IMR-90 (cell line): ENCODE measurements around the gene SYT10. TPM values are rescaled to one million over a fixed set of nuclear protein-coding genes. Genes with fewer than 3 reads are reported as not detected.

Source experiments
- ATAC-seq: fragments of 200-7000 bp; cut with Tn5 transposase; 2 replicates; pipeline ENCODE4 v1.9.1; 2020; ENCODE audit warnings: low read depth, mild to moderate bottlenecking, moderate library complexity
- BruUV-seq: library from RNA; stranded (reverse); fragments of 400-500 nt; replicated peaks from 2 replicates; lab custom pipeline; 2021; lab: Mats Ljungman, UMichigan
- CTCF ChIA-PET: fragments of 300-600 bp; formaldehyde crosslinking; extraction: SDS; loops from one replicate; lab custom pipeline; 2021; ENCODE audit warnings: antibody characterized with exemption; lab: Yijun Ruan, JAX
- POLR2A ChIA-PET: fragments of 300-600 bp; sonication (Branson Sonifier 250); formaldehyde crosslinking; loops from one replicate; lab custom pipeline; 2022; ENCODE audit warnings: antibody characterized with exemption; ENCODE audit not compliant: unreplicated experiment; lab: Charles Lee
- DNase-seq: peaks from one replicate; pipeline ENCODE4 v3.0.0; 2013
- H2AFZ ChIP-seq: replicated peaks from 2 replicates; pipeline ENCODE3; 2013; ENCODE audit warnings: low read length, mild to moderate bottlenecking; ENCODE audit not compliant: poor library complexity
- H2AK5ac ChIP-seq: 2 replicates; pipeline ENCODE4 v1.6.1; 2013; ENCODE audit warnings: low read depth, low read length, inconsistent platforms
- H2AK9ac ChIP-seq: replicated peaks from 2 replicates; pipeline ENCODE3; 2013; ENCODE audit warnings: mild to moderate bottlenecking, low read depth, low read length, moderate library complexity; ENCODE audit not compliant: poor library complexity
- H2BK120ac ChIP-seq: 2 replicates; pipeline ENCODE4 v1.6.1; 2013; ENCODE audit warnings: low read depth, low read length, inconsistent platforms
- H2BK15ac ChIP-seq: 3 replicates; pipeline ENCODE4 v1.6.1; 2013; ENCODE audit warnings: low read depth, low read length, inconsistent platforms
- H2BK20ac ChIP-seq: 2 replicates; pipeline ENCODE4 v1.6.1; 2013; ENCODE audit warnings: low read depth, mild to moderate bottlenecking, inconsistent platforms, low read length, moderate library complexity
- H2BK5ac ChIP-seq: 2 replicates; pipeline ENCODE4 v1.6.1; 2013; ENCODE audit warnings: mild to moderate bottlenecking, low read depth, low read length, inconsistent platforms; ENCODE audit not compliant: poor library complexity, severe bottlenecking
- H3K14ac ChIP-seq: replicated peaks from 2 replicates; pipeline ENCODE4 v1.6.1; 2013; ENCODE audit warnings: low read depth, low read length, inconsistent platforms
- H3K18ac ChIP-seq: 2 replicates; pipeline ENCODE4 v1.6.1; 2013; ENCODE audit warnings: low read depth, low read length, control low read depth
- H3K23ac ChIP-seq: 2 replicates; pipeline ENCODE4 v1.6.1; 2013; ENCODE audit warnings: low read depth, low read length, inconsistent platforms
- H3K27ac ChIP-seq: 2 replicates; pipeline ENCODE4 v1.5.1; 2013; ENCODE audit warnings: mild to moderate bottlenecking, control low read depth, low read length; ENCODE audit not compliant: insufficient read depth
- H3K27me3 ChIP-seq: 2 replicates; pipeline ENCODE4 v1.6.1; 2013; ENCODE audit warnings: low read length; ENCODE audit not compliant: control insufficient read depth, insufficient read depth
- H3K36me3 ChIP-seq: 2 replicates; pipeline ENCODE4 v1.6.1; 2013; ENCODE audit warnings: low read length, mixed read lengths; ENCODE audit not compliant: control insufficient read depth, insufficient read depth
- H3K4ac ChIP-seq: 2 replicates; pipeline ENCODE4 v1.6.1; 2013; ENCODE audit warnings: low read depth, low read length, inconsistent platforms
- H3K4me1 ChIP-seq: 2 replicates; pipeline ENCODE4 v1.6.1; 2013; ENCODE audit warnings: low read length, mixed read lengths; ENCODE audit not compliant: control insufficient read depth, insufficient read depth
- H3K4me2 ChIP-seq: 2 replicates; pipeline ENCODE4 v1.6.1; 2013; ENCODE audit warnings: low read depth, mild to moderate bottlenecking, control low read depth, low read length, moderate library complexity
- H3K4me3 ChIP-seq: 2 replicates; pipeline ENCODE4 v1.5.1; 2013; ENCODE audit warnings: low read depth, mild to moderate bottlenecking, control low read depth, low read length, moderate library complexity; ENCODE audit not compliant: insufficient read depth
- H3K56ac ChIP-seq: 2 replicates; pipeline ENCODE4 v1.6.1; 2013; ENCODE audit warnings: low read length, inconsistent platforms; ENCODE audit not compliant: insufficient read depth; ENCODE audit errors: extremely low read depth
- H3K79me1 ChIP-seq, 2 experiments: 2 replicates each; pipeline ENCODE4 v1.6.1; 2013; ENCODE audit warnings: low read length in 2 of 2, inconsistent platforms in 1 of 2, low read depth in 1 of 2
- H3K9ac ChIP-seq: 2 replicates; pipeline ENCODE4 v1.6.1; 2013; ENCODE audit warnings: low read depth, low read length, control low read depth
- H3K9me1 ChIP-seq: 2 replicates; pipeline ENCODE4 v1.6.1; 2013; ENCODE audit warnings: low read length, inconsistent platforms; ENCODE audit not compliant: insufficient read depth
- H3K9me3 ChIP-seq: 2 replicates; pipeline ENCODE4 v1.6.1; 2013; ENCODE audit warnings: low read length; ENCODE audit not compliant: control insufficient read depth, insufficient read depth
- H4K20me1 ChIP-seq: 2 replicates; pipeline ENCODE4 v1.6.1; 2013; ENCODE audit warnings: low read length, inconsistent platforms; ENCODE audit not compliant: insufficient read depth
- H4K5ac ChIP-seq: 2 replicates; pipeline ENCODE4 v1.6.1; 2013; ENCODE audit warnings: mild to moderate bottlenecking, low read depth, low read length, control low read depth
- H4K8ac ChIP-seq, 2 experiments: 2 replicates each; pipeline ENCODE4 v1.6.1; 2013; ENCODE audit warnings: low read depth in 2 of 2, low read length in 2 of 2, control low read depth in 1 of 2, inconsistent platforms in 1 of 2
- H4K91ac ChIP-seq: 2 replicates; pipeline ENCODE4 v1.6.1; 2013; ENCODE audit warnings: low read depth, low read length, inconsistent platforms; ENCODE audit not compliant: insufficient read depth
- BHLHE40 ChIP-seq: fragments of 150-350 bp; IDR thresholded peaks from 2 replicates; pipeline ENCODE4 v1.6.1; 2016; ENCODE audit warnings: mild to moderate bottlenecking, low read depth, low read length
- CEBPB ChIP-seq: IDR thresholded peaks from 2 replicates; pipeline ENCODE4 v1.6.1; 2012; ENCODE audit warnings: low read depth, low read length, improper control_type of control experiment
- CHD1 ChIP-seq: IDR thresholded peaks from 2 replicates; pipeline ENCODE4 v1.6.1; 2012; ENCODE audit warnings: low read depth, low read length, improper control_type of control experiment
- FOS ChIP-seq: fragments of 150-350 bp; IDR thresholded peaks from 2 replicates; pipeline ENCODE4 v1.6.1; 2016; ENCODE audit warnings: low read depth, low read length
- MAFK ChIP-seq: IDR thresholded peaks from 2 replicates; pipeline ENCODE4 v1.6.1; 2012; ENCODE audit warnings: low read depth, low read length, improper control_type of control experiment
- MAZ ChIP-seq: IDR thresholded peaks from 2 replicates; pipeline ENCODE4 v1.6.1; 2012; ENCODE audit warnings: low read depth, mild to moderate bottlenecking, low read length, improper control_type of control experiment, moderate library complexity, borderline replicate concordance
- MXI1 ChIP-seq: IDR thresholded peaks from 2 replicates; pipeline ENCODE4 v1.6.1; 2012; ENCODE audit warnings: low read depth, mild to moderate bottlenecking, low read length, moderate library complexity, borderline replicate concordance
- NFE2L2 ChIP-seq: fragments of 150-350 bp; IDR thresholded peaks from 2 replicates; pipeline ENCODE4 v1.6.1; 2016; ENCODE audit warnings: low read depth, mild to moderate bottlenecking, low read length
- POLR2A ChIP-seq: IDR thresholded peaks from 2 replicates; pipeline ENCODE4 v1.6.1; 2012; ENCODE audit warnings: mild to moderate bottlenecking, low read depth, low read length
- RAD21 ChIP-seq: IDR thresholded peaks from 2 replicates; pipeline ENCODE4 v1.6.1; 2012; ENCODE audit warnings: low read length, improper control_type of control experiment
- RCOR1 ChIP-seq: IDR thresholded peaks from 2 replicates; pipeline ENCODE4 v1.6.1; 2012; ENCODE audit warnings: mild to moderate bottlenecking, low read length, improper control_type of control experiment; ENCODE audit not compliant: insufficient replicate concordance
- RFX5 ChIP-seq: IDR thresholded peaks from 2 replicates; pipeline ENCODE4 v1.8.0; 2012; ENCODE audit warnings: low read depth, mild to moderate bottlenecking, low read length, moderate library complexity
- SMC3 ChIP-seq: fragments of 150-350 bp; IDR thresholded peaks from 2 replicates; pipeline ENCODE4 v1.6.1; 2016; ENCODE audit warnings: low read depth, mild to moderate bottlenecking, antibody characterized with exemption, low read length, moderate library complexity
- WGBS, 2 experiments: methylation state at CpG; one replicate each; pipeline versions ENCODE4 v1.1.5 to v1.1.7; 2013; ENCODE audit warnings: missing lambda C conversion rate in 2 of 2; ENCODE audit not compliant: insufficient read length in 1 of 2; ENCODE audit errors: extremely low coverage in 2 of 2; 5-methylcytosine and 5-hydroxymethylcytosine counted together
- dilution Hi-C: fragments of 300-500 bp; cut with HindIII; formaldehyde crosslinking; loops from one replicate; pipeline ENCODE4 v1.14.3; 2018; ENCODE audit warnings: low sequenced_read_pairs; ENCODE audit not compliant: unreplicated experiment
- in situ Hi-C: fragments of 300-500 bp; cut with MboI; formaldehyde crosslinking; loops from 3 replicates; pipeline ENCODE4 v1.14.3; 2019; ENCODE audit warnings: low sequenced_read_pairs, inconsistent platforms, mixed read lengths
- intact Hi-C: fragments of 100-400 bp; cut with micrococcal nuclease; formaldehyde crosslinking; loops from 2 replicates; pipeline ENCODE4 v1.10.0; 2022
- polyA plus RNA-seq, 3 experiments: library from polyadenylated mRNA; depleted of rRNA; stranded (reverse); fragments of >200 nt; gene quantifications; 2 replicates each; pipeline ENCODE4 v1.2.3, GENCODE V29; 2012; ENCODE audit warnings: low replicate concordance in 1 of 3
- total RNA-seq: library from RNA; depleted of rRNA; stranded (reverse); fragments of >200 nt; gene quantifications from 2 replicates; pipeline ENCODE4 v1.2.3, GENCODE V29; 2012
- TF ChIP-seq, protein P1 (sequence below): conservative IDR thresholded peaks from 2 replicates; pipeline ENCODE4 v1.5.1; 2012; ENCODE audit warnings: mild to moderate bottlenecking, low read depth, low read length, improper control_type of control experiment
- TF ChIP-seq, protein P2 (sequence below): fragments of 150-350 bp; IDR thresholded peaks from 2 replicates; pipeline ENCODE4 v1.6.1; 2016; ENCODE audit warnings: low read depth, mild to moderate bottlenecking, low read length, moderate library complexity, borderline replicate concordance
- TF ChIP-seq, protein P3 (sequence below): fragments of 150-350 bp; IDR thresholded peaks from 2 replicates; pipeline ENCODE4 v1.6.1; 2017; ENCODE audit warnings: mild to moderate bottlenecking, antibody characterized with exemption, low read length, low read depth

The SYT10 gene
- total and polyA plus RNA-seq, 2 of the 4 experiments (the other 2 are of a cell fraction): not detected

DNA sequence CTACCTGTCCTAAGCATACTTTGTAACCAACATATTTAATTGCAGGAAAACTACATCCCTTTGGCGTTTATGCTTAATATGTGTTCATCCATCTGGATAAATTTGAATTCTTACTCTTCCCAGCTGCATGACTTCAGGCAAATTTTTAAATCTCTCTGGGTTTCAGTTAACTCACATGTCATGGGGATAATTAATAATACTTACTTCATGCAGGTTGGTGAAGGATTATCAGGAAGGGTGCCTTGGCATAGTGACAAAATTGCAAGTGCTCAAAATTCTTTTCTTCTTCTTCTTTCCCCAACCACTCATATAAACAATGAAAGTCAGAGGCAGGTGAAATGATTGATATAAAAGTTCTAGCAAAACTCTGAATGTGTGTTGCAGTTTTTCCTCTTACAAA, 15.9 kb downstream of the SYT10 start:
- no peak overlapping the region for H3K4me2 ChIP-seq
- CTCF ChIA-PET: no interaction called here
- no peak overlapping the region for H2BK120ac ChIP-seq
- H2BK15ac ChIP-seq: no peak overlapping the region
- H2AK9ac ChIP-seq: no peak overlapping the region
- no peak overlapping the region for H3K4me3 ChIP-seq
- DNase-seq: no peak
- intact Hi-C loops: no loop called here
- H3K23ac ChIP-seq: no peak overlapping the region
- H3K56ac ChIP-seq: no peak overlapping the region
- H2BK20ac ChIP-seq: no peak overlapping the region
- no peaks in the 10 kb centered on the region for H3K27me3 ChIP-seq
- BruUV-seq: no TSS peak
- H3K4ac ChIP-seq: no peak overlapping the region
- H3K79me1 ChIP-seq: no peaks in the 10 kb centered on the region
- H3K27ac ChIP-seq: no peak overlapping the region
- H4K91ac ChIP-seq: no peak overlapping the region
- H4K8ac ChIP-seq: no peak overlapping the region
- no peaks in the 10 kb centered on the region for H3K4me1 ChIP-seq
- H4K5ac ChIP-seq: no peak overlapping the region
- no peak overlapping the region for H3K18ac ChIP-seq
- H2BK5ac ChIP-seq: no peak overlapping the region
- no peaks in the 10 kb centered on the region for H4K20me1 ChIP-seq
- H3K36me3 ChIP-seq: no peaks in the 10 kb centered on the region
- H2AFZ ChIP-seq: no peak overlapping the region
- no peak overlapping the region for H3K9ac ChIP-seq
- dilution Hi-C loops: no loop called here
- TF ChIP-seq BHLHE40: no peak
- TF ChIP-seq RFX5: no peak
- no peak for TF ChIP-seq MAZ
- no peak for TF ChIP-seq CHD1
- no peak for TF ChIP-seq MXI1
- TF ChIP-seq CEBPB: no peak
- TF ChIP-seq SMC3: no peak
- no peak for TF ChIP-seq RCOR1
- TF ChIP-seq, protein P1, sequence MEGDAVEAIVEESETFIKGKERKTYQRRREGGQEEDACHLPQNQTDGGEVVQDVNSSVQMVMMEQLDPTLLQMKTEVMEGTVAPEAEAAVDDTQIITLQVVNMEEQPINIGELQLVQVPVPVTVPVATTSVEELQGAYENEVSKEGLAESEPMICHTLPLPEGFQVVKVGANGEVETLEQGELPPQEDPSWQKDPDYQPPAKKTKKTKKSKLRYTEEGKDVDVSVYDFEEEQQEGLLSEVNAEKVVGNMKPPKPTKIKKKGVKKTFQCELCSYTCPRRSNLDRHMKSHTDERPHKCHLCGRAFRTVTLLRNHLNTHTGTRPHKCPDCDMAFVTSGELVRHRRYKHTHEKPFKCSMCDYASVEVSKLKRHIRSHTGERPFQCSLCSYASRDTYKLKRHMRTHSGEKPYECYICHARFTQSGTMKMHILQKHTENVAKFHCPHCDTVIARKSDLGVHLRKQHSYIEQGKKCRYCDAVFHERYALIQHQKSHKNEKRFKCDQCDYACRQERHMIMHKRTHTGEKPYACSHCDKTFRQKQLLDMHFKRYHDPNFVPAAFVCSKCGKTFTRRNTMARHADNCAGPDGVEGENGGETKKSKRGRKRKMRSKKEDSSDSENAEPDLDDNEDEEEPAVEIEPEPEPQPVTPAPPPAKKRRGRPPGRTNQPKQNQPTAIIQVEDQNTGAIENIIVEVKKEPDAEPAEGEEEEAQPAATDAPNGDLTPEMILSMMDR: no peak
- no peak for TF ChIP-seq MAFK
- TF ChIP-seq NFE2L2: no peak
- TF ChIP-seq FOS: no peak
- TF ChIP-seq RAD21: no peak
- TF ChIP-seq, protein P2, sequence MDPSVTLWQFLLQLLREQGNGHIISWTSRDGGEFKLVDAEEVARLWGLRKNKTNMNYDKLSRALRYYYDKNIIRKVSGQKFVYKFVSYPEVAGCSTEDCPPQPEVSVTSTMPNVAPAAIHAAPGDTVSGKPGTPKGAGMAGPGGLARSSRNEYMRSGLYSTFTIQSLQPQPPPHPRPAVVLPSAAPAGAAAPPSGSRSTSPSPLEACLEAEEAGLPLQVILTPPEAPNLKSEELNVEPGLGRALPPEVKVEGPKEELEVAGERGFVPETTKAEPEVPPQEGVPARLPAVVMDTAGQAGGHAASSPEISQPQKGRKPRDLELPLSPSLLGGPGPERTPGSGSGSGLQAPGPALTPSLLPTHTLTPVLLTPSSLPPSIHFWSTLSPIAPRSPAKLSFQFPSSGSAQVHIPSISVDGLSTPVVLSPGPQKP: no peak
- TF ChIP-seq POLR2A: no peak
- TF ChIP-seq, protein P3, sequence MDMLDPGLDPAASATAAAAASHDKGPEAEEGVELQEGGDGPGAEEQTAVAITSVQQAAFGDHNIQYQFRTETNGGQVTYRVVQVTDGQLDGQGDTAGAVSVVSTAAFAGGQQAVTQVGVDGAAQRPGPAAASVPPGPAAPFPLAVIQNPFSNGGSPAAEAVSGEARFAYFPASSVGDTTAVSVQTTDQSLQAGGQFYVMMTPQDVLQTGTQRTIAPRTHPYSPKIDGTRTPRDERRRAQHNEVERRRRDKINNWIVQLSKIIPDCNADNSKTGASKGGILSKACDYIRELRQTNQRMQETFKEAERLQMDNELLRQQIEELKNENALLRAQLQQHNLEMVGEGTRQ: no peak
- H2AK5ac ChIP-seq: no peak overlapping the region
- POLR2A ChIA-PET: no interaction called here
- no peak for ATAC-seq
- H3K9me3 ChIP-seq: 0 out of 2 replicates have a peak, but pooled peaks cover 2% of the 10 kb centered on the region
- in situ Hi-C loops: no loop called here
- WGBS, 2 experiments: no CpG with 5 or more reads among the region's 1 CpG
- no peaks in the 10 kb centered on the region for H3K9me1 ChIP-seq
- H3K14ac ChIP-seq: no peak overlapping the region
